Endometrium (tissue), 2 donors: Measurements from ENCODE around the gene SVIP.
A peak's percentile ranks its signal among the peaks of the same experiment; 100 is the strongest.

Source experiments
- FAIRE-seq: peaks from 2 replicates; lab custom pipeline; 2012; peaks lifted over from hg19 to GRCh38; lab: Jason Lieb, UNC
- donor health status: control.
- donor health status: control.

Gene SVIP

DNA sequence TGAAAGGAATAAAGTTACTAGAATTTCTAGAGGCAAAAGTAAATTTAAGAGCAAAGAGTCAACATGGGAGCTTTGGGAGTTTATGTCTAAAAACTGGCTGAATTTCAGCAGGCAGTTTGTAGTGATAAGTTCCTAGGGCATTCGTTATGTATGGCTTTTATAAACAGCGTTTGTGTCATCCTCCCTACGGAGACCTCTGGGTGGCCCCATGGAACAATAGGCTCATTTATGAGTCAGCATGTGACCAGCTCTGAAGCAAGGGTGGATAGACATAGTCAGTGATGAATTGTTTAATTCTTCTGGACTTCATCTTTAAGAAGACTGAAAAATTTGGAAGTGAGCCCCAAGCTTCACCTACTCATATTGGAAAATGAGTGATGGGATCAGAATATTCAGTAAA is 37.1 kb downstream of the SVIP start:
- no peak for FAIRE-seq

DNA sequence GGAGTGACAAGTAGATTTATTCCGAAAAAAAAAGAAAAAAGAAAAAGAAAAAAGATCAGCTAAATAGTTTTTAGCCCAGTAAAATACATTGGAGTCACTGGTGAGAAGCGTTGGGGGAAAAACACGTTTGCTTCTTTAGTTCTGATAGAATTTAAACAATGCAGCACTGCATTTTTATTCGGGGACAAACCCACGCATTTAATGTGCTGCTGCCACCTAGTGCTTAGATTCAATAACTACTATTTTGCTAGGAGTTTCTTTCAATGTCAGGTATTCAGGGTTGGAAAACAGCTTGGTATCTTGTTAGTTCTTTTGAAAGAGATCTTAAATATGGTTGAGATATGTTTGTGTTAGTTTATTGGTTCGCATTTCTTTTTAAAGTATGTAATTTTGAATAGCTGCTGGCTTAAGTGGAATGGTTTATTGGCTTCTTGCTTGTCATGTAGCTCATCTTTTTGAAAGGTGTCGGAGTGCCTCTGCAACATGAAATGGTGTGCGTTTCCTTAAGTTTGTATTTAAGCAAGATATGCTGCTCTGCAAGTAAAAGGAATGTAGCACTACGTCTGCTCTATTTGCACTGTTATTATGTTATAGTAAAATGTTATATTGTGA is 41.9 kb downstream of the SVIP start:
- FAIRE-seq = peak; percentile 82

DNA sequence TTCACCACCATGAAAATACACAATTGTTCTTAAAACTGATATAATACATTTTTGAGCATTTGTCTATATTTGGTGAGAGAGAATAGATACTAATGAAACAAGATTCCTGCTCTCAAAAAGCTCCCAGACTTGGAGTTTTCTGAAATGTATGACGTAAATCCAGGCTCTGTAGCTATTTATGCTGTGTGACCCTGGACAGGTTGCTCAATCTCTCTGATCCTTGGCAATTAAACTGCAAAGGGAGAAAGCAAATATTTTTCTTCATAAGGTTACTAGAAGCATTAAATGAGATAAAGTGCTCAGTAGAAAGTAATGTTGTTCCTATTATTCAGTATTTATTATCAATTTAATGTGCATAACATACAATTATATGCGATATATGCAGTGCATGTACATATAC is 42.5 kb downstream of the SVIP start:
- no peak for FAIRE-seq

- no peak for FAIRE-seq
Measured at GRCh38 chr11:22786475-22786874, 43.1 kb downstream of the SVIP start.

GRCh38 chr11:22785251-22785650 is 44.4 kb downstream of the SVIP start:
- FAIRE-seq = no peak

GRCh38 chr11:22780952-22781593 is 48.5 kb downstream of the SVIP start:
- no peak for FAIRE-seq

DNA sequence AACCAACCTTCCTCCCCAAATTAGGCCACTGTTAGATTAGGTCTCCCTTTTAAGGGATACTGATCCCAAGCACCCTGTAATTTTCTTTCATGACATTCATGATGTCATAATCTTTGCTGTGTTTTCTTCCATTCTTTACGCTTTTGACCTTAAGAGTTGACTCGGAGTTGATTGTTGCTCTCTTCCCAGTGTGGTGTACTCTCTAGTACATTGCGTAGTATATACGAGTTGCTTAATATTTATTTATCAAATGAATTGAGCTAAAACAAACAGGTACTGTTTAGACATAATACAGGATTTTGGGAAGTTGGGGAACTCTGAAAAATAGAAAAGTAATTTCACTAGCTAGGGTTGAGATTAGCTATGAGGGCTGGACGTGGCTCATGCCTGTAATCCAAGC is 49.8 kb downstream of the SVIP start:
- no peak for FAIRE-seq

- no peak for FAIRE-seq
Measured at GRCh38 chr11:22778642-22779041, 51.0 kb downstream of the SVIP start.

DNA sequence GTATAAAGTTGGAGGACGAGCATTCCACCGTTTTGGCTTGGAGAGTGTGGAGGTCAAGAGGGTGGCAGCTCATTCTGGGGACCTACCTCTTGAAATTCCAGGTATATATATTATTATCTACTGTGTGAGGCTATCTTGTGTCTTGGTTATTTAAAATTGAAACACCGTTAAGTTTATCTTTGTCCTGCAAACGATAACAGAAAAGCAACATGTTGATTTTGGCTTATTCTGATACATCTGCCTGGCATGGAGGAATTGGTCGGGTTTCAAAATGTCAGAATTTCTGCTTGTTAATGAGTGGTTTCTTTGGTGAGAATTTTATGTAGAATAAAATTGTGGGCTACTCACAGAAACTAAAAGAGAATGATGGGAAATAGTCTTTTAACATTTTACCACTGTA is 54.4 kb downstream of the SVIP start:
- FAIRE-seq = no peak

GRCh38 chr11:22774716-22775115 is 54.9 kb downstream of the SVIP start:
- no peak for FAIRE-seq

DNA sequence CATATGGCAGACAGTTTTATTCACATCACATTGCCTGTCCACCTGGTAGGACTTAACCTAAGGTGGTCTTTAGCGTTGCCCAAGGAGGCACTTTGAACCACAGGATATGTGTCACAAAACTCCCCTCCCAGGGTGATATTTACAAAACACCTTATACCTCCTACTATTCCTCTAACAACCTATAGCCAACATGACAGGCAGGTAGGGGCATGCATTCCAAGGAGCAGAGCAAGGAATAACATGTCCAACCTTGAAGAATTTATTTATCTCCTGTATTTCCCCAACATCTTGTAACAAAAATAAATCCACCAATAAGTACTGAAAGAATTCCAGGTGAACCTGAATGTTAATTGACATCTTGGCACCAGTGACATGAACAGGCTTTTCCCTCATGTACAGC is 60.5 kb downstream of the SVIP start:
- FAIRE-seq = no peak
